IgD-negative memory B cell (primary cell): ENCODE measurements around the gene PVR. TPM values are rescaled to one million over a fixed set of nuclear protein-coding genes. Genes with fewer than 3 reads are reported as not detected.

Experiments used
- H3K27ac Mint-ChIP-seq, 3 donors: one replicate each; pipeline ENCODE4 v1.8.0; 2020 to 2022; ENCODE audit warnings: mild to moderate bottlenecking in 3 of 3, mixed read lengths in 3 of 3, moderate library complexity in 1 of 3
- H3K27me3 Mint-ChIP-seq: one replicate; pipeline ENCODE4 v1.8.0; 2021; ENCODE audit warnings: mixed read lengths
- H3K36me3 Mint-ChIP-seq: one replicate; pipeline ENCODE4 v1.8.0; 2020; ENCODE audit warnings: mild to moderate bottlenecking, mixed read lengths
- H3K4me1 Mint-ChIP-seq, 3 donors: one replicate each; pipeline ENCODE4 v1.8.0; 2020 to 2022; ENCODE audit warnings: mixed read lengths in 3 of 3, mild to moderate bottlenecking in 1 of 3
- H3K4me3 Mint-ChIP-seq, 4 donors: one replicate each; pipeline ENCODE4 v1.8.0; 2020 to 2022; ENCODE audit warnings: mild to moderate bottlenecking in 4 of 4, mixed read lengths in 4 of 4, moderate library complexity in 3 of 4
- H3K9me3 Mint-ChIP-seq, 3 donors: one replicate each; pipeline ENCODE4 v1.8.0; 2020 to 2021; ENCODE audit warnings: mixed read lengths in 3 of 3, mild to moderate bottlenecking in 1 of 3
- polyA plus RNA-seq: library from polyadenylated mRNA; unstranded; fragments of 300-500 nt; fragmentation: Illumina TruSeq; gene quantifications from one replicate; pipeline ENCODE4 v1.2.3, GENCODE V29; 2021

The PVR gene, protein sequence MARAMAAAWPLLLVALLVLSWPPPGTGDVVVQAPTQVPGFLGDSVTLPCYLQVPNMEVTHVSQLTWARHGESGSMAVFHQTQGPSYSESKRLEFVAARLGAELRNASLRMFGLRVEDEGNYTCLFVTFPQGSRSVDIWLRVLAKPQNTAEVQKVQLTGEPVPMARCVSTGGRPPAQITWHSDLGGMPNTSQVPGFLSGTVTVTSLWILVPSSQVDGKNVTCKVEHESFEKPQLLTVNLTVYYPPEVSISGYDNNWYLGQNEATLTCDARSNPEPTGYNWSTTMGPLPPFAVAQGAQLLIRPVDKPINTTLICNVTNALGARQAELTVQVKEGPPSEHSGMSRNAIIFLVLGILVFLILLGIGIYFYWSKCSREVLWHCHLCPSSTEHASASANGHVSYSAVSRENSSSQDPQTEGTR
- not detected for polyA plus RNA-seq

DNA sequence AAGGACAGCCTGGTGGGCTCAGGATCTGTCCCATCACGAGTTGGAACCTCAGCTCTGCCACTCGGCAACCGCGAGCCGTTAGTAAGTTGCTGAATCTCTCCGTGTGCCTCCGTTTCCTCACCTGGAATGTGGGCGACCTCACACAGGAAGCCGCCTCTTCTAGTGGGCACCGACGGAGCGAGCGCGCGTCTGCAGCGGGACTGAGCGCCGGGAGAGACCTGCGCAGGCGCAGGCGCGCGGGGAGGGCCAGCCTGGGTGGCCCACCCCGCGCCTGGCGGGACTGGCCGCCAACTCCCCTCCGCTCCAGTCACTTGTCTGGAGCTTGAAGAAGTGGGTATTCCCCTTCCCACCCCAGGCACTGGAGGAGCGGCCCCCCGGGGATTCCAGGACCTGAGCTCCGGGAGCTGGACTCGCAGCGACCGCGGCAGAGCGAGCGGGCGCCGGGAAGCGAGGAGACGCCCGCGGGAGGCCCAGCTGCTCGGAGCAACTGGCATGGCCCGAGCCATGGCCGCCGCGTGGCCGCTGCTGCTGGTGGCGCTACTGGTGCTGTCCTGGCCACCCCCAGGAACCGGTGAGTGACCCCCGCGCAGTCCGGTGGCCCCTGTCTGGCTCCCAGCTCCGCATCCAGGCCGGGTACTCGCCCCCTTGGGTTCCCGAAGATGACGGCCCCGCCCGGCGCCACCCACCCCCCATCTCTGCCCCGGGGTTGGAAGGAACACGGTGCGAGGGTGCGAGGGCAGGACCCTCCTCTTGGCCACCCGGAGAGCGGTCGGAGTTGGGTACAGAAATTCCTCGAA, at the start of gene PVR:
Gene PVR, plus strand, starts transcription at position 306 of the 797 bp plus-strand sequence. Its CDS starts 187 bp downstream, at position 493.
- Mint-ChIP-seq H3K4me1 (no peaks in the 10 kb centered on the region), H3K9me3 (peaks cover 0 to 2% (median 0%) of the 10 kb centered on the region in 3 donors), H3K27me3 (peaks cover 13% of the 10 kb centered on the region), H3K36me3 (no peaks in the 10 kb centered on the region), H3K27ac (no peak within 1 kb of the TSS), H3K4me3 (peak within 1 kb of the TSS in 3 of 4 donors; percentile 33 to 68 (median 50))

DNA sequence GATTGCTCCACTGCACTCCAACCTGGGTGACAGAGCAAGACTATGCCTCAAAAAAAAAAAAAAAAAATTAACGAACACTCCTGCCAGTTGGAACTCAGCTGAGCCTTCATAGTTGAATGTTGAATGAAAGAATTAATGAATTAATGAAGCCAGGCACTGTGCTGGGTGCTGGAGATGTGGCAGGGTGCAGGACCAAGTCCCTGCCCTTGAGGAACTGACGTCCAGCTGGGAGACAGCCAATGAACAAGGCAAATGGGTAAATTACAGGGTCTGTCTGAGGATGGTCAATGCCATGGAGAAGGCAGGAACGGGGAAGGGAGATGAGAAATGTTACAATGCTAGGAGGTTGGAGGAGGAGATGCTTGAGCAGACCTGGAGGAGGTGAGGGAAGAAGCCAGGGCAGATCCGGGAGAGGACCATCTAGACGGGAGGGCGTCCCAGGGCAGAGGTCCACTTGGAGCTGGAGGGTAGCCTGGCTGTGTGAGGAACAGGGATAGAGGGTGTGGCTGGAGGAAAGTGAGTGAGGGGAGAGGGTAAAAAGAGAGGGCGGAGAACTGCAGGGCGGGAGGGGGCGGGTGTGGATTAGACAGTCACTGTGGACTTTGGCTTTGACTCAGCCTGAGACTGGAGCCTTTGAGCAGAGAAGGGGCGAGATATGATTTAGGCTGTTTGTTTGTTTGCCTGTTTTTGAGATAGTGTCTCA, 47.1 kb upstream of the PVR start:
- H3K36me3 Mint-ChIP-seq: peaks cover 1% of the 10 kb centered on the region
- H3K9me3 Mint-ChIP-seq: peaks cover 2 to 24% (median 16%) of the 10 kb centered on the region in 3 donors
- no peaks in the 10 kb centered on the region for H3K4me1 Mint-ChIP-seq
- no peak overlapping the region for H3K27ac Mint-ChIP-seq
- peaks cover 11% of the 10 kb centered on the region for H3K27me3 Mint-ChIP-seq
- no peak overlapping the region for H3K4me3 Mint-ChIP-seq

DNA sequence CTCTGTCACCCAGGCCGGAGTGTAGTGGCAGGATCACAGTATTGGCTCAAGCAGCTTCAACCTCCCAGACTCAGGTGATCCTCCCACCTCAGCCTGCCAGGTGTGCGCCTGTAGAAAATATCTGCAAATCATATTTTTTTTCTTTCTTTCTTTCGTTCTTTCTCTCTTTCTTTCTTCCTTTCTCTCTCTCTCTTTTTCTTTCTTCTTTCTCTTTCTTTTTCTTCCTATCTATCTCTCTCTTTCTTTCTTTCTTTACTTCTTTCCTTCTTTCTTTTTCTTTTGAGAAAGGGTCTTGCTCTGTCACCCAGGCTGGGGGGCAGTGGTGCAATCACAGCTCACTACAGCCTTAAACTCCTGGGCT, 46.6 kb upstream of the PVR start:
- peaks cover 1% of the 10 kb centered on the region for H3K36me3 Mint-ChIP-seq
- H3K4me3 Mint-ChIP-seq: no peak overlapping the region
- H3K27me3 Mint-ChIP-seq: peaks cover 11% of the 10 kb centered on the region
- no peaks in the 10 kb centered on the region for H3K4me1 Mint-ChIP-seq
- no peak overlapping the region for H3K27ac Mint-ChIP-seq
- H3K9me3 Mint-ChIP-seq: peaks cover 2 to 23% (median 14%) of the 10 kb centered on the region in 3 donors

DNA sequence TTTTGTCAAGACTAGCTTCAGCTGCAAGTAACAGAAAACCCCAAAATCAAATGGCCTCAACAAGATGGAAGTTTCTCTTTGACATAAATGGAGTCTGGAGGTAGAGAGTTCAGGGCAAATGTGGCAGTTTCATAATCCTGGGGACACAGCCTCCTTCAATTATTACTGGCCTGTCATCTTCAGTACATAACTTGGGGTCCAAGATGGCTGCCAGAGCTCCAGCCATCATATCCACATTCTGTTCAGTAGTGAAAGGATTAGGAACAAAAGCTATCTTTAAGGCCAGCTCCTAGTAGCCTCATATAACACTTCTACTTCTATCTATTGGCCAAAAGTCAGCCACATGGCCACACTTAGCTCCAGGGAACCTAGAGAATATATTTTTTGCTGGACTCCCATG, 45.4 kb upstream of the PVR start:
- H3K27me3 Mint-ChIP-seq: peaks cover 11% of the 10 kb centered on the region
- no peaks in the 10 kb centered on the region for H3K4me1 Mint-ChIP-seq
- peaks cover 1% of the 10 kb centered on the region for H3K36me3 Mint-ChIP-seq
- peaks cover 2 to 25% (median 12%) of the 10 kb centered on the region in 3 donors for H3K9me3 Mint-ChIP-seq
- peak overlapping the region in 2 of 3 donors; percentile 50 to 89 for H3K27ac Mint-ChIP-seq
- no peak overlapping the region for H3K4me3 Mint-ChIP-seq

DNA sequence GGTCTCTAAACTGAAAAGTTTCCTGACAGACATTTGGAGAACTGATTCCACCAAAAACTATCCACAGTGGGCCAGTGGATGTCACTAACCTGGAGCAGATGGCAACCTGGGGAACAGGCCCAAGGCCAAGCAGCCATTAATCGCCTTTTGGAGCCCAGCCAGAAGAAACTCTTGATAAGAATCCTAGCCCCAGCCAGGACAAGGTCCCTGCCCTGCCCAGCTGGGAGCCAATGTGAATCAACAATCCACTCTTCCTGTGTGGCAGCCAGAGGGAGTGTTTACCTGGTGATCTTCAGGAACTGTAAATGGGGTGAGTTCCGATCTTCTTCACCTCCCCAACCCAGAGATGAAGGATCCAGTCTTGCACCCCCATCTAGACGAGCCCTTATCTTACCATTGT, 44.8 kb upstream of the PVR start:
- Mint-ChIP-seq H3K36me3 (peaks cover 1% of the 10 kb centered on the region), H3K27ac (peak overlapping the region in 1 of 3 donors; percentile 89), H3K9me3 (peaks cover 2 to 26% (median 12%) of the 10 kb centered on the region in 3 donors), H3K4me1 (no peaks in the 10 kb centered on the region), H3K4me3 (no peak overlapping the region), H3K27me3 (peaks cover 11% of the 10 kb centered on the region)

DNA sequence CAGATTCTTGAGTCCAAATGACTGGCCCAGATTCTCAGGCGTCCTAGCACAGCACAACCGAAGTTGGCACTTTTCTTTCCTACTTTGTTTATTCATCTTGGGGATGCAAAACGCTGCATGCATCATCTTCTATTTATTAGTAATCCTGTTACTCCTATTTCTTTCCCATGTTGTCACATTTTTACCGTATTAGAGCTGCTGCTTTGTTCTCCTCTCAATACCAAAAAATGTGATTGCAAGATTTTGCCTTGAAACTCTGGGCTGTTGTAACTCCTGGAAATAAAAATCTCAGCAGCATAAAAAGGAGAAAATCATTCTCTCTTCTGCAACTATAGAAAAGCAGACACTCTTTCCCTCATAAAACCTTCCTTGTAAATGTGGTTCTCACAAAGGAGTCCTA, 43.2 kb upstream of the PVR start:
- Mint-ChIP-seq H3K27me3 (peaks cover 9% of the 10 kb centered on the region), H3K4me3 (no peak overlapping the region), H3K9me3 (peaks cover 2 to 24% (median 12%) of the 10 kb centered on the region in 3 donors), H3K27ac (no peak overlapping the region), H3K4me1 (no peaks in the 10 kb centered on the region), H3K36me3 (peaks cover 1% of the 10 kb centered on the region)

DNA sequence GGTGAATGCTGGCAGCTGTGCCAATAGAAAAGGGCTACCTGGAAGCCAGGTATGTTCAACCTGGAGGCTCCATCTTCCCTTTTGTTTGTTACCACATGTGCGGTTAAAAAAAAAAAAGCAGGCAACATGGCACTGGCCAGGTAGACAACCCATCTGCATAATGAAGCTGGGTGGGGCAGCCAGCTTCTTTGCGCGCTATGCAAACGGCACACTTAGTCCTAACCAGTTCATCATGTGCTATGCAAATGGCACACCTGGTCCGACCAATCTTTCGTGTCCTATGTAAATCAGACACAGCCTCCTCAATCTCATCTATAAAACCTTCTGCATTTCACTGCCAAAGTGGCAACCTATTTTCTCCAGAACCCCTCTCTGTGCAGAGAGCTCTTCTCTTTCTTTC, 41.6 kb upstream of the PVR start:
- H3K9me3 Mint-ChIP-seq: peaks cover 0 to 16% (median 12%) of the 10 kb centered on the region in 3 donors
- no peaks in the 10 kb centered on the region for H3K36me3 Mint-ChIP-seq
- H3K27ac Mint-ChIP-seq: no peak overlapping the region
- no peak overlapping the region for H3K4me3 Mint-ChIP-seq
- H3K4me1 Mint-ChIP-seq: peaks cover 3% of the 10 kb centered on the region in 3 donors
- H3K27me3 Mint-ChIP-seq: peaks cover 7% of the 10 kb centered on the region

DNA sequence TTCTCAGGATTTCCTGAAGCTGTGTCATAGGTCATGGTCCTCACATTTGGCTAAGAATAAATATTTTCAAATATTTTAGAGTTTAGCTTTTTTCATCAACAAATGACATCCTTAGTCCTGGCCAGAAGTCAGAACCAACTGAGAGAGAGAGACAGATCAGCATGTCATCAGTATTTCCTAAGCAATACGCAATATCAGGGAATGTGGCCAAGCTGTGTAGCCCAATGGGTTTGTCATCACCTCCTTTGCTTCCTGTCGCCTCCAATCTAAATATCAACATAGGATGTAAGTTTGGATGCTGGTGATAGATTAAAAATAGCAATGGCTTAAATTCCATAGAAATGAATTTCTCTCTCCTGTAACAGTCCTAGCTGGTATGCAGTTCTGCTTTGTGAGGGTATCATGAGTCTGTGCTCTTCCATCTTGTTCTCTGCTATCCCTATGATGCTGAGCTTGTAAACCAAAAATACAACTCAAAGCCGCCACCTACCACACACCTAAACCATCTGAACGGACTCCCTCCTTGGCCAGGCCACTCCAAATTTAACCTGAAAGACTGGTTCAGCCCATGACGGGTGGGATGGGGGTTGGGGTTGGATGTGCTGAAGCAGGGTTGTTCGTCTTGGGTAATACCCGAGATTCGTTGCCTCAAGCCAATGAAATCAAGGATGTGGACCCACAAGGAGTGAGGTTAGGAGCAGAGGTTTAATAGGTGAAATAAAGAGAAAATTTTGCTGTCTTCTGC, 40.3 kb upstream of the PVR start:
- Mint-ChIP-seq H3K9me3 (peaks cover 0 to 17% (median 8%) of the 10 kb centered on the region in 3 donors), H3K36me3 (no peaks in the 10 kb centered on the region), H3K27ac (no peak overlapping the region), H3K4me3 (no peak overlapping the region), H3K4me1 (peaks cover 4 to 6% (median 4%) of the 10 kb centered on the region in 3 donors), H3K27me3 (peaks cover 3% of the 10 kb centered on the region)

DNA sequence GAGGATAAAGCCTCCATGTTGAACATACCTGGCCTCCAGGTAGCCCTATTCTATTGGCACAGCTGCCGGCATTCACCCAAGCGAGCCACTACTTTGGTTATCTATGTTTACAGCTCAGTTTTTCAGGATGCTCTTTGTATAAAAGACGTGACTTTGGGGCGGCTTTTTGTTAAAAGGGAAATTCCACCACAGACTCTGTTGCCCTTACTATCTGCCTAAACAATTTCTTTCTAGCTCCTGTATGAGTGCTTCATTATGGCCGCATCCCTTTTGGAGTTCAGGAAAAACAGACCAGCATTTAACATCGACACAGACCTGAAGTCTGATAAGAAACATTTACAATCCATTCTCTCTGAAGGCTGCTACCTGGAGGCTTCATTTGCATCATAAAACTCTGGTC, 39.5 kb upstream of the PVR start:
- Mint-ChIP-seq H3K27me3 (peaks cover 6% of the 10 kb centered on the region), H3K27ac (no peak overlapping the region), H3K36me3 (no peaks in the 10 kb centered on the region), H3K9me3 (peaks cover 0 to 20% (median 7%) of the 10 kb centered on the region in 3 donors), H3K4me3 (no peak overlapping the region), H3K4me1 (peaks cover 4 to 6% (median 6%) of the 10 kb centered on the region in 3 donors)

DNA sequence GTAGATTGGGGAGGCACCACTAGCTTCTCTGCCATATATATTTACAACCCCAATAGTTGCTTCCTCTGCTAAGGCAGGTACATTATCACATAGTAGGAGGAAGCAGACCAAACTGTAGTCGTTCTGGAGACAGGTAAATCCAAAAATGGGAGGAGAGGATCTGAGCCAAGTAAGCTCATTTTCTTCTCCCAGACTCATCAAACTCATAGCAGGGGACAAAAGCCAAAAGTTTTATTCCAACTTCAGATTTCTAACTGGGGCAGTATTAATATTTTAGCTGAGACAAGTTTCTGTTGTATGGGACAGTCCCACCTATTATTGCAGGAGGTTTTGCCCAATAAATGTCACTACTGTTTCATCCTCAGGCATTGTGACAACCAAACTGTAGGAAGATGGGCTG, 38.2 kb upstream of the PVR start:
- Mint-ChIP-seq H3K27ac (no peak overlapping the region), H3K27me3 (peaks cover 5% of the 10 kb centered on the region), H3K9me3 (peaks cover 0 to 19% (median 0%) of the 10 kb centered on the region in 3 donors), H3K4me1 (peaks cover 4 to 7% (median 6%) of the 10 kb centered on the region in 3 donors), H3K4me3 (no peak overlapping the region), H3K36me3 (no peaks in the 10 kb centered on the region)

DNA sequence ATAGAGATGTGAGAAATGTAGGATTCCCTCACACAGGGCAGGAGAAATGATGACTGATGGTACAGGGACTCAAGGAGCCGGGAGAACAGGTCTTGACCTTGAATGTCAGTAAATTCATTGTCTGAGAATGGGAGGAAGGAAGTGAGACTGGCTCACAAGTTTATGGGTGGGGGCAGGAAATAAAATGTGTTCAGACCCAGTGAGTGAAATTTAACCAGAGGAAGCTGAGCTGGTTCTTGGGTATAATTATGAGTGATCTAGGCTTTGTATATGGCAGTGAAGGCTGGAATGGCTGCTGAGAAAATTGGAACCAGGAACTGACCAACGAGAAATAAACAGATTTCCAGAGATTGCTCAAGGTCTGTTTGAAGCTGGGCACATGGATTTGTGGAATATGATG, 36.7 kb upstream of the PVR start:
- H3K4me1 Mint-ChIP-seq: peaks cover 4 to 7% (median 6%) of the 10 kb centered on the region in 3 donors
- H3K27me3 Mint-ChIP-seq: peaks cover 7% of the 10 kb centered on the region
- no peak overlapping the region for H3K27ac Mint-ChIP-seq
- no peaks in the 10 kb centered on the region for H3K36me3 Mint-ChIP-seq
- peaks cover 0 to 18% (median 0%) of the 10 kb centered on the region in 3 donors for H3K9me3 Mint-ChIP-seq
- no peak overlapping the region for H3K4me3 Mint-ChIP-seq

DNA sequence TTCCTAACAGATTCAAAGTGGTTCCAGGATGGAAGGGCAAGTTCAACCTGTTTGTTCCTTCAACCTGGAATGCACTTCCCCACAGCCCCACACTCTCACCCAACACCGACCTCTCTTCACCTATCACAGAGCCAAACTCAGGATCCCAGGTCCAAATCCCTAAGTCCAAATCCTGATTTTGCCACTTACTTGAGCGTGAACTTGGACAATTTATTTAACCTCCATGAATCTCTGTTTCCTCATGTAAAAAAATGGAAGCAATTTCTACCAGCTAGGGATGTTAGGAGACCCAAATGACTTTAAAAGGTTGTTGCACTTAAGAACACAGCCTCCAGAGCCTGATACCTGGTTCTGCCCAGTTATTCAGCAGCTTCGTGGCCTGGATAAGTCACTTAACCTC, 35.8 kb upstream of the PVR start:
- H3K4me3 Mint-ChIP-seq: peak overlapping the region in 1 of 4 donors; percentile 9
- peaks cover 7% of the 10 kb centered on the region for H3K27me3 Mint-ChIP-seq
- H3K36me3 Mint-ChIP-seq: no peaks in the 10 kb centered on the region
- peaks cover 4 to 7% (median 6%) of the 10 kb centered on the region in 3 donors for H3K4me1 Mint-ChIP-seq
- peaks cover 0 to 17% (median 0%) of the 10 kb centered on the region in 3 donors for H3K9me3 Mint-ChIP-seq
- no peak overlapping the region for H3K27ac Mint-ChIP-seq

DNA sequence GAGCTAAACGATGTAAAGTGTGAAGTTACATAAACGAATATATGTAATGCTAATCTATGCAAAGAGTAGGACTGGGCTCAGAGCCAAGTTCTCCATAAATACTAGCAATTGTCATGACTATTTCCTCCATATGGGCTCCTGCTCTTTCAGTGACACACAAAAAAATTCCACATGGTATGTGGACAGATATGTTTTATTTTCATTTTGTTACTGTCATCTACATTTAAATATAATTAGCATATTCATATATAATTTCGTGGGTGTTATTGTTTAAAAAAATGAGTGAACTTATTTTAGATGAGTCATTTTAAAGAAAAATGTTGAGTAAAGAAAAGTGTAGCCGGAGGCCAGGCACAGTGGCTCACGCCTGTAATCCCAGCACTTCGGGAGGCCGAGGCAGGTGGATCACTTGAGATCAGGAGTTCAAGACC, 35.3 kb upstream of the PVR start:
- peaks cover 7% of the 10 kb centered on the region for H3K27me3 Mint-ChIP-seq
- no peak overlapping the region for H3K27ac Mint-ChIP-seq
- H3K9me3 Mint-ChIP-seq: peaks cover 0 to 16% (median 0%) of the 10 kb centered on the region in 3 donors
- no peaks in the 10 kb centered on the region for H3K36me3 Mint-ChIP-seq
- H3K4me3 Mint-ChIP-seq: no peak overlapping the region
- H3K4me1 Mint-ChIP-seq: peaks cover 4 to 7% (median 6%) of the 10 kb centered on the region in 3 donors

DNA sequence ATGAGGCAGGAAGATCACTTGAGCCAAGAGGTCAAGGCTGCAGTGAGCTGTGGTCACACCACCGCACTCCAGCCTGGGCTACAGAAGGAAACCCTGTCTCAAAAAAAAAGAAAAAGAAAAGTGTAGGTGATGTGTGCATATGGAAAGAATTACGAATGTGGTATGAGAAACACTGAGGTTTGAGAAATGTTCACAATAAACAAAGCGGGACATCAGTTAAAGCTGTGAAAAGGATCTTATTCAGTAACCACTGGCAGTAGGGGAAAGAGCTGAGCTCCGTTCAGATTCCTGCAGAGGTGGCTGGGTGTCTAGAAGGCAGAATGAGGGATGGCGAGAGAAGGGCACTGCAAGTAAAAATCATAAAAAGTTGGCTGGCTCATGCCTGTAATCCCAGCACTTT, 34.5 kb upstream of the PVR start:
- Mint-ChIP-seq H3K9me3 (peaks cover 0 to 15% (median 0%) of the 10 kb centered on the region in 3 donors), H3K36me3 (no peaks in the 10 kb centered on the region), H3K4me1 (peaks cover 4 to 7% (median 6%) of the 10 kb centered on the region in 3 donors), H3K27ac (no peak overlapping the region), H3K27me3 (peaks cover 7% of the 10 kb centered on the region), H3K4me3 (peak overlapping the region in 1 of 4 donors; percentile 79)
